ENCODE results near the gene TTN.

The TTN gene

DNA sequence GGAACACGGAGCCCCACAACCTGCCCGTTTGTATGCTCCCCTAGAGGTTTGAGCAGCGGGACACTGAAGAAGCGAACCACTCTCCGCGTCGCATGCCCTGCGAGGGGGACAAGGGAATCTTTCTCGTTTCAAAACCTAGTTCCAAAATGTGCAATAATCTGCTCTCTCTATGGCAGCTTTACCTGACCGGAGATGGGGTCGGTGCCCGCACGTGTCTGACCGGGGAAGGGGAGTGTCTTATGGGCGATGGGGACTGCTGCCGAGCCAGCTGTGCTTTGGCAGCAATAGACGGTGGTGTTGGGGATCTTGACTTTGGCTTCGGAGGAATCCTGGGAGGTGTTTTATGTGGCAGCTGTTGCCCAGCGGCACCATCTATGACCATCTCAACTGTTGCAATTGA is 7.9 kb downstream of the TTN start:
- H3K36me3 ChIP-seq (ENCODE audit: control insufficient read depth, insufficient read depth, low read length) = no peaks in the 10 kb centered on the region
- no peaks in the 10 kb centered on the region for H3K27me3 ChIP-seq (replicated peaks; ENCODE audit: control insufficient read depth, insufficient read depth, low read length)
- H3K4me3 ChIP-seq (replicated peaks; ENCODE audit: low read depth, low read length) = no peak overlapping the region

DNA sequence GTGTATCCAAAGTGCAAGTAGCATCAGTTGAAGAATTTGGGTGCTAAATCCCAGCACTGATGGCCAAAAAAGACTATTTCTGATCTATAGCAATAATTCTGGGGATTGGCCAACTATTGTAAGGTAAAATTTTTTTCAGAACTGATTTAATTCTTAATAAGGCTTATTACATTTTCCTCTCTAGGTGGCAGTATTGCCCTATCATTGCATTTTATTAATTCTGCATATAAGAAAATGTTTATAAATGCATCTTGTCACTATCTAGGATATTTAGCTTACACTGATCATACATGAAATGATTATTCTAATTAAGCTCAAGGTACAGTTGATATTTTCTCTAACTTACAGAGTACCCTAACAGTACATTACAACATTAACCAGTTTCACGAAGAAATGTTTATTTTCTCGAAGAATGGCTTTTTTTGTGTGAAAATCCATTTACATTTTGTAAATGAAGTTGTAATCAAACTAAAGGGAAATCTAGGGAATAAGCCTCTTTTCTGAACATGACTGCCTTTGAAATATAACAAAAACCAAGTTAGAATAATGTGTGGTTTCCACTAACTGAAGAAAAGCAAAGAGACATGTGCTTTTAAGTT is 11.0 kb downstream of the TTN start:
- no peaks in the 10 kb centered on the region for H3K27me3 ChIP-seq (replicated peaks; ENCODE audit: control insufficient read depth, insufficient read depth, low read length)
- no peak overlapping the region for H3K4me3 ChIP-seq (replicated peaks; ENCODE audit: low read depth, low read length)
- H3K36me3 ChIP-seq (ENCODE audit: control insufficient read depth, insufficient read depth, low read length) = no peaks in the 10 kb centered on the region
- DNase-seq (ENCODE audit: extremely low read depth, insufficient read length) = no peak
- TF ChIP-seq, protein P1, sequence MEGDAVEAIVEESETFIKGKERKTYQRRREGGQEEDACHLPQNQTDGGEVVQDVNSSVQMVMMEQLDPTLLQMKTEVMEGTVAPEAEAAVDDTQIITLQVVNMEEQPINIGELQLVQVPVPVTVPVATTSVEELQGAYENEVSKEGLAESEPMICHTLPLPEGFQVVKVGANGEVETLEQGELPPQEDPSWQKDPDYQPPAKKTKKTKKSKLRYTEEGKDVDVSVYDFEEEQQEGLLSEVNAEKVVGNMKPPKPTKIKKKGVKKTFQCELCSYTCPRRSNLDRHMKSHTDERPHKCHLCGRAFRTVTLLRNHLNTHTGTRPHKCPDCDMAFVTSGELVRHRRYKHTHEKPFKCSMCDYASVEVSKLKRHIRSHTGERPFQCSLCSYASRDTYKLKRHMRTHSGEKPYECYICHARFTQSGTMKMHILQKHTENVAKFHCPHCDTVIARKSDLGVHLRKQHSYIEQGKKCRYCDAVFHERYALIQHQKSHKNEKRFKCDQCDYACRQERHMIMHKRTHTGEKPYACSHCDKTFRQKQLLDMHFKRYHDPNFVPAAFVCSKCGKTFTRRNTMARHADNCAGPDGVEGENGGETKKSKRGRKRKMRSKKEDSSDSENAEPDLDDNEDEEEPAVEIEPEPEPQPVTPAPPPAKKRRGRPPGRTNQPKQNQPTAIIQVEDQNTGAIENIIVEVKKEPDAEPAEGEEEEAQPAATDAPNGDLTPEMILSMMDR (IDR thresholded peaks at IDR 0.05; ENCODE audit: insufficient read depth, low read length, poor library complexity, severe bottlenecking) = peak; percentile 37

More for the DNA sequence above, 7.9 kb downstream of the TTN start:
- TF ChIP-seq, protein P1 (IDR thresholded peaks at IDR 0.05; ENCODE audit: insufficient read depth, low read length, poor library complexity, severe bottlenecking) = no peak
- no peak for DNase-seq (ENCODE audit: extremely low read depth, insufficient read length)

DNA sequence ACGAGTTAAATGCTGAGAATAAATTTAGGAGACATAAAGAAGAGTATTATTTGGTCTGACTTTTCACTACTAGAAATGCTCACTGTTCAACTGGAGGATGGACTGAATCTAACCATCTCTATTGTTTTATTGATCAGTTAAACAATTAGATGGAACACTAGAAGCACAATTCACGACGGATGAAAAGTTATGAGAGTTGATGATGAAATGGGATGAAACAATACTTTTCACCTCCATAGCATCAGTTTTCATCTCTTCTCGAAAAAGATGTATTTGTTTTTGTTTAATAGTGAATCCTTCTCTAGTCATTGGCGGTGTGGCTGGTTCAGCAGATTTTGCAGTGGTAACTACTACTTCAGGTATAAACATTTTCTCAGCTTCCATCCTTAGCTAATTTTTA is 19.3 kb downstream of the TTN start:
- TF ChIP-seq, protein P1 (IDR thresholded peaks at IDR 0.05; ENCODE audit: insufficient read depth, low read length, poor library complexity, severe bottlenecking) = no peak
- Histone ChIP-seq H3K4me3 (replicated peaks; ENCODE audit: low read depth, low read length) (no peak overlapping the region), H3K36me3 (ENCODE audit: control insufficient read depth, insufficient read depth, low read length) (peaks cover 2% of the 10 kb centered on the region; the same call in 1 of the 2 replicates), H3K27me3 (replicated peaks; ENCODE audit: control insufficient read depth, insufficient read depth, low read length) (no peaks in the 10 kb centered on the region)
- DNase-seq (ENCODE audit: extremely low read depth, insufficient read length) = no peak

DNA sequence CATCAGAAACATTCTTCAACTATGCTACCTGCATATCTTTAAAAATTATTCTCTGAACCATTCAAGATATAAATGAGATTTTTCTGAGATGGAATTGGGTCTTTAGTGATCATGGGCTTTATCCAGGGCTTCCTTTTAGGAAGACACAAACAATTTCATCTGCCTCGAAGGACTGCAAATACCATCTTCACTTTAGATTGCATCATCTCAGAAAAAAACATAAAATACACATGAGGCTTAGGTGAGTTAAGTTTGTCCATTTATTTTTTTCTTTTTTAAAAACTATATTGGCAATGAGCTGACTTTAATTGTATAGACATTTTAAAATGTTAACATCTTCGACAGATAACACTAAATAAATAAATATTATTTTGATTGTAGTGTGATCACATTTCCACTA is 20.1 kb downstream of the TTN start:
- no peak overlapping the region for H3K4me3 ChIP-seq (replicated peaks; ENCODE audit: low read depth, low read length)
- TF ChIP-seq, protein P1 (IDR thresholded peaks at IDR 0.05; ENCODE audit: insufficient read depth, low read length, poor library complexity, severe bottlenecking) = no peak
- H3K27me3 ChIP-seq (replicated peaks; ENCODE audit: control insufficient read depth, insufficient read depth, low read length) = no peaks in the 10 kb centered on the region
- peaks cover 2% of the 10 kb centered on the region; the same call in 1 of the 2 replicates for H3K36me3 ChIP-seq (ENCODE audit: control insufficient read depth, insufficient read depth, low read length)
- DNase-seq (ENCODE audit: extremely low read depth, insufficient read length) = no peak

DNA sequence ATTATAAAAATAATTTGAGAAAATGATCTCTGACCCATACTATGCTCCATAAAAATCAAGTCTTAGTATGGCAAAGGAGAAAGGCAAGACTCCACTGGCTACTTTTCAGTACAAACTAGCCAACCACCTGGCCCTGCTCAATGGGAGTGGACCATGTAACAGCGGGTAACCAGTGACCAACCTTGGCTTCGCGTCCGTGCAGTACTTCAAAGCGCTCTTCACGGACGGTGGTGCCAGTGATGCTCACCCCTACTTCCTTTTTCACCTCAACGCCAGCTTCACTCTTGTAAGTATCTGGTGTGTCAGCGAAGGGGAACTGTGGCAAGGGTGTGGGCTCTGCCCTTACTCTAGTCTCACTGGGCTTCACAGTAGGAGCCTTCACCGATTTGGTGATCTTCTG is 23.3 kb downstream of the TTN start:
- TF ChIP-seq, protein P1 (IDR thresholded peaks at IDR 0.05; ENCODE audit: insufficient read depth, low read length, poor library complexity, severe bottlenecking) = no peak
- no peak for DNase-seq (ENCODE audit: extremely low read depth, insufficient read length)
- Histone ChIP-seq H3K27me3 (replicated peaks; ENCODE audit: control insufficient read depth, insufficient read depth, low read length) (no peaks in the 10 kb centered on the region), H3K36me3 (ENCODE audit: control insufficient read depth, insufficient read depth, low read length) (peaks cover 2% of the 10 kb centered on the region; the same call in 1 of the 2 replicates), H3K4me3 (replicated peaks; ENCODE audit: low read depth, low read length) (no peak overlapping the region)

DNA sequence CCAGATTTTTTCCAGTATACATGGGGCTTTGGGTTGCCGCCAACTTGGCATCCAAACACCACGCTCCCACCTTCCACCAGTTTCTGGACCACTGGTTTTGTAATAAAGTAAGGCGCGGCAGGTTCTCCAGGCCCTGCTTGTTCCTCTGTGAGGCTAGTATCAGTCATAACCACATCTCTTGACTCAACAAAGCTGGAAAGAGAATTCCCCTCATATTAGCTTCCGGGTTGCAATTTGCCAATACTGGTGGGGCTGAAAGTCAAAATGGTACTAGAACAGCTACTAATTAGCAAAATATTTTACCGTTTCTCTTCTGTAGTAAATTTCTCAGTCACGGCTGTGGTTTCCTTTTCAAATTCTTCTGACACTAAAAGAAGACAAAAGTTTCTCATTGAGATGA is 25.0 kb downstream of the TTN start:
- peaks cover 2% of the 10 kb centered on the region; the same call in 1 of the 2 replicates for H3K36me3 ChIP-seq (ENCODE audit: control insufficient read depth, insufficient read depth, low read length)
- DNase-seq (ENCODE audit: extremely low read depth, insufficient read length) = no peak
- H3K27me3 ChIP-seq (replicated peaks; ENCODE audit: control insufficient read depth, insufficient read depth, low read length) = no peaks in the 10 kb centered on the region
- TF ChIP-seq, protein P1 (IDR thresholded peaks at IDR 0.05; ENCODE audit: insufficient read depth, low read length, poor library complexity, severe bottlenecking) = no peak
- no peak overlapping the region for H3K4me3 ChIP-seq (replicated peaks; ENCODE audit: low read depth, low read length)
